K562 (cell line): ENCODE measurements around the gene ZNF738. TPM values are rescaled to one million over a fixed set of nuclear protein-coding genes. Genes with fewer than 3 reads are reported as not detected.

Experiments
- BMI1 ChIP-seq: fragments of 150-350 bp; IDR thresholded peaks from 2 replicates; pipeline ENCODE4 v1.6.1; 2014; ENCODE audit warnings: low read length
- MEIS2 ChIP-seq: fragments of 450-650 bp; IDR thresholded peaks from 2 replicates; pipeline ENCODE4 v1.6.1; 2014; ENCODE audit warnings: mild to moderate bottlenecking; ENCODE audit not compliant: partially characterized antibody
- MTA1 ChIP-seq: fragments of 450-650 bp; IDR thresholded peaks from 2 replicates; pipeline ENCODE4 v1.6.1; 2017; ENCODE audit warnings: borderline replicate concordance
- MTF1 ChIP-seq: fragments of 250-450 bp; sonication (Bioruptor Pico); IDR thresholded peaks from 2 replicates; pipeline ENCODE4 v1.9.0; 2021; ENCODE audit warnings: moderate library complexity, mild to moderate bottlenecking, inconsistent platforms, borderline replicate concordance
- NONO ChIP-seq, 2 experiments: fragments of 200-400 bp in 1 of 2; fragments of 450-650 bp in 1 of 2; formaldehyde crosslinking in 1 of 2; IDR thresholded peaks; 2 replicates each; pipeline ENCODE4 v1.6.1; 2017; ENCODE audit warnings: low read depth in 2 of 2, mild to moderate bottlenecking in 2 of 2, moderate library complexity in 2 of 2, low read length in 1 of 2
- NR2C2 ChIP-seq, 2 experiments: fragments of 200-800 bp in 1 of 2; sonication (Bioruptor generic) in 1 of 2; sonication (generic) in 1 of 2; formaldehyde crosslinking in 1 of 2; IDR thresholded peaks; 2 replicates each; pipeline versions ENCODE4 v1.6.1 to v1.8.0; 2016 to 2022; ENCODE audit warnings: mild to moderate bottlenecking in 1 of 2, missing compliant biosample characterization in 1 of 2, missing genetic modification characterization in 1 of 2, missing genetic modification reagents in 1 of 2
- POLR2H ChIP-seq: IDR thresholded peaks from 2 replicates; pipeline ENCODE4 v1.6.1; 2016; ENCODE audit warnings: missing genetic modification characterization, low read depth, mild to moderate bottlenecking, control low read depth, missing compliant biosample characterization, moderate library complexity
- POLR3A ChIP-seq: IDR thresholded peaks from 2 replicates; pipeline ENCODE4 v1.6.1; 2011; ENCODE audit warnings: borderline replicate concordance, mild to moderate bottlenecking, moderate library complexity; ENCODE audit not compliant: insufficient read length, insufficient read depth; ENCODE audit errors: extremely low read depth
- POLR3G ChIP-seq: IDR thresholded peaks from 2 replicates; pipeline ENCODE4 v1.6.1; 2011; ENCODE audit not compliant: insufficient read length, insufficient replicate concordance; ENCODE audit errors: extremely low read depth
- STAT5A ChIP-seq: IDR thresholded peaks from 2 replicates; pipeline ENCODE4 v1.6.1; 2012; ENCODE audit warnings: low read length, inconsistent platforms, borderline replicate concordance
- TBL1XR1 ChIP-seq, 2 experiments: IDR thresholded peaks; 2 replicates each; pipeline ENCODE4 v1.6.1; 2012; ENCODE audit warnings: improper control_type of control experiment in 2 of 2, low read length in 2 of 2, mild to moderate bottlenecking in 1 of 2
- TCF3 ChIP-seq: sonication (generic); formaldehyde crosslinking; IDR thresholded peaks from 2 replicates; pipeline ENCODE4 v1.4.0; 2020; ENCODE audit warnings: mild to moderate bottlenecking, missing genetic modification reagents
- polyA plus RNA-seq, 8 experiments: library from polyadenylated mRNA; depleted of rRNA in 4 of 8; stranded (reverse) in 5 of 8; unstranded in 3 of 8; fragments of >200 nt; fragmentation: Nextera tagmentation in 2 of 8; fragmentation: Illumina TruSeq in 1 of 8; extraction: Ambion mirVana in 2 of 8; extraction: Trizol in 1 of 8; gene quantifications; 2 replicates each; pipeline versions ENCODE4 v1.2.1 to v1.2.3, GENCODE V29; 2011 to 2014; ENCODE audit warnings: inconsistent platforms in 1 of 8, missing spikeins in 1 of 8
- total RNA-seq, 7 experiments: library from RNA; depleted of rRNA in 6 of 7; stranded (reverse); fragments of >200 nt in 6 of 7; fragmentation: Illumina TruSeq in 2 of 7; extraction: Trizol in 2 of 7; gene quantifications; 2 replicates each; pipeline versions ENCODE4 v1.2.1 to v1.2.3, GENCODE V29; 2011 to 2021; ENCODE audit warnings: low replicate concordance in 1 of 7
- TF ChIP-seq, protein P1 (sequence below): fragments of 450-650 bp; IDR thresholded peaks from 2 replicates; pipeline ENCODE4 v1.6.1; 2014; ENCODE audit warnings: low read depth, mild to moderate bottlenecking, moderate library complexity, borderline replicate concordance
- TF ChIP-seq, protein P2 (sequence below): fragments of 250-450 bp; sonication (Bioruptor Pico); IDR thresholded peaks from 2 replicates; pipeline ENCODE4 v1.9.0; 2021; ENCODE audit warnings: mild to moderate bottlenecking
- TF ChIP-seq, protein P3 (sequence below): sonication (generic); formaldehyde crosslinking; IDR thresholded peaks from 2 replicates; pipeline ENCODE4 v1.8.0; 2022; ENCODE audit warnings: mild to moderate bottlenecking, missing genetic modification reagents
- TF ChIP-seq, protein P4 (sequence below): fragments of 250-450 bp; sonication (Bioruptor Pico); IDR thresholded peaks from 2 replicates; pipeline ENCODE4 v1.9.0; 2021; ENCODE audit warnings: mild to moderate bottlenecking, inconsistent platforms
- TF ChIP-seq, protein P5 (sequence below): fragments of 450-650 bp; IDR thresholded peaks from 2 replicates; pipeline ENCODE4 v1.6.1; 2016

ZNF738 gene
- total and polyA plus RNA-seq, 9 of the 15 experiments (the other 6 are each of a cell fraction or from before 2014, with no cell fraction given) = 5.6 to 15.0 (median 8.6) TPM

DNA sequence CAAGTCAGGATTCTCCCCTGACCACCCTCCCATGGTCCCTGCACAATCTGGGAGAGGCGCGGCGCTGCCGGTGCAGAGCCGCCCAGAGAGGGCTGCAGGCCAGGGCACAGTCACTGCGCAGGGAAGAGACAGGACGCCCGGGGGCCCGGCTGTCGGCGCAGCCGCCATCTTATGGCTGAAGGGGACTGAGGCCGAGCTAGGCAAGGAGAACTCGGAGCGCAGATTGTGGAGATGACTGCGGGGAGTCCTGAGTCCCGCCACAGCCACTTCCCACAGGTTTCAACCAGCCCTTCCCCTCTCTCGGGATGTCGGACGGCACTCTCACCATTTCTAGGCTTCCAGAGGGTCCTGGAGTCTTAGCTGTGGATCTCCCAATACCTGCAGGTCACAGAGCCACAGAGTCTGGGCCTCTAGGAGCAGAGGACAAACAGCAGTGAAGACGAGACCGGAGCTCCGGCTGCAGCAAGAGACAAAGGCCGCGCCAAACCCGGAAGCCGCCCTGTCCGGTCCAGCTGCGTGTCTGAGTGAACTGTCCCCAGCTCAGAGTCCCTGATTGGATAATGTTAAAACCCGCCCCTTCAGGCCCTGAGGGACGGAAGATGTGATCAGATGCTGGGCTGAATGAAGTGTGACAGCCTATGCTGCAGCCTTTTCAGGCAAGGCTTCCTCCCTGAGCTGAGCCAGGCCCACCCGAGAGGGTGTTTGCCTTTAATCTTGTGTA lies 29.8 kb upstream of the ZNF738 start, which contains the start of gene ZNF708 (continued):
- TF ChIP-seq MEIS2 = peak; percentile 57
- TF ChIP-seq POLR3G = no peak
- no peak for TF ChIP-seq POLR3A
- TF ChIP-seq MTF1 (CRISPR knock-in tag) = no peak
- TF ChIP-seq NONO (IDR thresholded peaks at IDR 0.05; ENCODE audit: low read depth in 2 of 2, low read length in 1 of 2) = no peak
- no peak for TF ChIP-seq TCF3 (CRISPR knock-in tag)
- TF ChIP-seq, protein P1, sequence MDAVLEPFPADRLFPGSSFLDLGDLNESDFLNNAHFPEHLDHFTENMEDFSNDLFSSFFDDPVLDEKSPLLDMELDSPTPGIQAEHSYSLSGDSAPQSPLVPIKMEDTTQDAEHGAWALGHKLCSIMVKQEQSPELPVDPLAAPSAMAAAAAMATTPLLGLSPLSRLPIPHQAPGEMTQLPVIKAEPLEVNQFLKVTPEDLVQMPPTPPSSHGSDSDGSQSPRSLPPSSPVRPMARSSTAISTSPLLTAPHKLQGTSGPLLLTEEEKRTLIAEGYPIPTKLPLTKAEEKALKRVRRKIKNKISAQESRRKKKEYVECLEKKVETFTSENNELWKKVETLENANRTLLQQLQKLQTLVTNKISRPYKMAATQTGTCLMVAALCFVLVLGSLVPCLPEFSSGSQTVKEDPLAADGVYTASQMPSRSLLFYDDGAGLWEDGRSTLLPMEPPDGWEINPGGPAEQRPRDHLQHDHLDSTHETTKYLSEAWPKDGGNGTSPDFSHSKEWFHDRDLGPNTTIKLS = 0 out of 2 replicates have a peak, but pooled peaks have one; percentile 32
- TF ChIP-seq TBL1XR1 (IDR thresholded peaks at IDR 0.05; ENCODE audit: low read length in 2 of 2) = no peak
- TF ChIP-seq, protein P2, sequence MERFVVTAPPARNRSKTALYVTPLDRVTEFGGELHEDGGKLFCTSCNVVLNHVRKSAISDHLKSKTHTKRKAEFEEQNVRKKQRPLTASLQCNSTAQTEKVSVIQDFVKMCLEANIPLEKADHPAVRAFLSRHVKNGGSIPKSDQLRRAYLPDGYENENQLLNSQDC = no peak
- no peak for TF ChIP-seq NR2C2 (CRISPR knock-in tag; IDR thresholded peaks at IDR 0.05)
- TF ChIP-seq NR2C2 (tag; IDR thresholded peaks at IDR 0.05) = peak; percentile 34; the same call in 1 of the 2 replicates
- TF ChIP-seq, protein P3, sequence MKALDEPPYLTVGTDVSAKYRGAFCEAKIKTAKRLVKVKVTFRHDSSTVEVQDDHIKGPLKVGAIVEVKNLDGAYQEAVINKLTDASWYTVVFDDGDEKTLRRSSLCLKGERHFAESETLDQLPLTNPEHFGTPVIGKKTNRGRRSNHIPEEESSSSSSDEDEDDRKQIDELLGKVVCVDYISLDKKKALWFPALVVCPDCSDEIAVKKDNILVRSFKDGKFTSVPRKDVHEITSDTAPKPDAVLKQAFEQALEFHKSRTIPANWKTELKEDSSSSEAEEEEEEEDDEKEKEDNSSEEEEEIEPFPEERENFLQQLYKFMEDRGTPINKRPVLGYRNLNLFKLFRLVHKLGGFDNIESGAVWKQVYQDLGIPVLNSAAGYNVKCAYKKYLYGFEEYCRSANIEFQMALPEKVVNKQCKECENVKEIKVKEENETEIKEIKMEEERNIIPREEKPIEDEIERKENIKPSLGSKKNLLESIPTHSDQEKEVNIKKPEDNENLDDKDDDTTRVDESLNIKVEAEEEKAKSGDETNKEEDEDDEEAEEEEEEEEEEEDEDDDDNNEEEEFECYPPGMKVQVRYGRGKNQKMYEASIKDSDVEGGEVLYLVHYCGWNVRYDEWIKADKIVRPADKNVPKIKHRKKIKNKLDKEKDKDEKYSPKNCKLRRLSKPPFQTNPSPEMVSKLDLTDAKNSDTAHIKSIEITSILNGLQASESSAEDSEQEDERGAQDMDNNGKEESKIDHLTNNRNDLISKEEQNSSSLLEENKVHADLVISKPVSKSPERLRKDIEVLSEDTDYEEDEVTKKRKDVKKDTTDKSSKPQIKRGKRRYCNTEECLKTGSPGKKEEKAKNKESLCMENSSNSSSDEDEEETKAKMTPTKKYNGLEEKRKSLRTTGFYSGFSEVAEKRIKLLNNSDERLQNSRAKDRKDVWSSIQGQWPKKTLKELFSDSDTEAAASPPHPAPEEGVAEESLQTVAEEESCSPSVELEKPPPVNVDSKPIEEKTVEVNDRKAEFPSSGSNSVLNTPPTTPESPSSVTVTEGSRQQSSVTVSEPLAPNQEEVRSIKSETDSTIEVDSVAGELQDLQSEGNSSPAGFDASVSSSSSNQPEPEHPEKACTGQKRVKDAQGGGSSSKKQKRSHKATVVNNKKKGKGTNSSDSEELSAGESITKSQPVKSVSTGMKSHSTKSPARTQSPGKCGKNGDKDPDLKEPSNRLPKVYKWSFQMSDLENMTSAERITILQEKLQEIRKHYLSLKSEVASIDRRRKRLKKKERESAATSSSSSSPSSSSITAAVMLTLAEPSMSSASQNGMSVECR = no peak
- TF ChIP-seq, protein P4, sequence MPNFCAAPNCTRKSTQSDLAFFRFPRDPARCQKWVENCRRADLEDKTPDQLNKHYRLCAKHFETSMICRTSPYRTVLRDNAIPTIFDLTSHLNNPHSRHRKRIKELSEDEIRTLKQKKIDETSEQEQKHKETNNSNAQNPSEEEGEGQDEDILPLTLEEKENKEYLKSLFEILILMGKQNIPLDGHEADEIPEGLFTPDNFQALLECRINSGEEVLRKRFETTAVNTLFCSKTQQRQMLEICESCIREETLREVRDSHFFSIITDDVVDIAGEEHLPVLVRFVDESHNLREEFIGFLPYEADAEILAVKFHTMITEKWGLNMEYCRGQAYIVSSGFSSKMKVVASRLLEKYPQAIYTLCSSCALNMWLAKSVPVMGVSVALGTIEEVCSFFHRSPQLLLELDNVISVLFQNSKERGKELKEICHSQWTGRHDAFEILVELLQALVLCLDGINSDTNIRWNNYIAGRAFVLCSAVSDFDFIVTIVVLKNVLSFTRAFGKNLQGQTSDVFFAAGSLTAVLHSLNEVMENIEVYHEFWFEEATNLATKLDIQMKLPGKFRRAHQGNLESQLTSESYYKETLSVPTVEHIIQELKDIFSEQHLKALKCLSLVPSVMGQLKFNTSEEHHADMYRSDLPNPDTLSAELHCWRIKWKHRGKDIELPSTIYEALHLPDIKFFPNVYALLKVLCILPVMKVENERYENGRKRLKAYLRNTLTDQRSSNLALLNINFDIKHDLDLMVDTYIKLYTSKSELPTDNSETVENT (CRISPR knock-in tag) = 0 out of 2 replicates have a peak, but pooled peaks have one; percentile 7
- TF ChIP-seq BMI1 = no peak
- TF ChIP-seq STAT5A = no peak
- peak; percentile 80 for TF ChIP-seq POLR2H
- TF ChIP-seq, protein P5, sequence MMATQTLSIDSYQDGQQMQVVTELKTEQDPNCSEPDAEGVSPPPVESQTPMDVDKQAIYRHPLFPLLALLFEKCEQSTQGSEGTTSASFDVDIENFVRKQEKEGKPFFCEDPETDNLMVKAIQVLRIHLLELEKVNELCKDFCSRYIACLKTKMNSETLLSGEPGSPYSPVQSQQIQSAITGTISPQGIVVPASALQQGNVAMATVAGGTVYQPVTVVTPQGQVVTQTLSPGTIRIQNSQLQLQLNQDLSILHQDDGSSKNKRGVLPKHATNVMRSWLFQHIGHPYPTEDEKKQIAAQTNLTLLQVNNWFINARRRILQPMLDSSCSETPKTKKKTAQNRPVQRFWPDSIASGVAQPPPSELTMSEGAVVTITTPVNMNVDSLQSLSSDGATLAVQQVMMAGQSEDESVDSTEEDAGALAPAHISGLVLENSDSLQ = peak; percentile 81
- TF ChIP-seq MTA1 = no peak
